GM19043 (cell line): ENCODE results near the gene MFSD6L.

Experiments used
- ATAC-seq: cut with Tn5 transposase; IDR thresholded peaks from one replicate; pipeline ENCODE4 v1.9.1; 2021; ENCODE audit warnings: low read depth; ENCODE audit not compliant: unreplicated experiment

MFSD6L gene

DNA sequence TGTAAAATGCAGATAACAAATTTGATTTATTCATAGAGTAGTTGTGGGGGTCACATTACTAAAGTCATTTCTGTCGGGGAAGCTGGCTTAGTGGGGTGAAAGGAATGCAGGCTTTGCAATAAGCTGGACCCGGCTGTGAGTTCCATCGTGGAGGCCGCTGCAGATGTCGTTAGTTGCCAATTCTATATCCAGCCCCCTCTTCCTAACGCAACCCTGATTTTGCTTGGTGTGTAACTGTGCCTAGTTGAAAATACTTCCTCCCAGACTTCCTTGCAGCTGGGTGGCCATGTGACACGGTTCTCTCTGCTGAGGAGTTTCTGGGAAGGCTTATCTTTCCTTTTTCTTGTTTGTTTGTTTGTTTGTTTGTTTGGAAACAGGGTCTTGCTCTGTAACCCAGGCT lies 4.5 kb downstream of the MFSD6L start:
- ATAC-seq, result no peak

- no peak for ATAC-seq
These were observed 5.5 kb downstream of the MFSD6L start for GRCh38 chr17:8793649-8794048.

GRCh38 chr17:8792646-8793045 lies 6.5 kb downstream of the MFSD6L start:
- no peak for ATAC-seq

DNA sequence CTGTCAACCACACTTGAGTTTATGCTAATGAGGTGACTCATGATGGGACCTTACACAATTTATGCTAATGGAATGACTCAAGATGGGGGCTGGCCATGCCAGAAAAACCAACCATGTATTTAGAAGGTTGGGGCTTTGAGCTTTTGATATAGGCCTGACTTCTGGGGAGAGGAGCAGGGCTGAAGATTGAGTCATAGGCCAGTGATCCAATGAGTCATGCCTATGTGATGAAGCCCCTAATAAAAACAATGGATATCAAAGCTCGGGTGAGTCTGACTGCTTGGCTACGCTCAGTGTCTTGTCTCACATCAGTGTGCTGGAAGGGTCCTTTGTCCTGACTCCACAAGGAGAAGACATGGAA lies 7.3 kb downstream of the MFSD6L start:
- ATAC-seq, result no peak

- ATAC-seq, result no peak
These were observed 7.8 kb downstream of the MFSD6L start for GRCh38 chr17:8791248-8791909.

DNA sequence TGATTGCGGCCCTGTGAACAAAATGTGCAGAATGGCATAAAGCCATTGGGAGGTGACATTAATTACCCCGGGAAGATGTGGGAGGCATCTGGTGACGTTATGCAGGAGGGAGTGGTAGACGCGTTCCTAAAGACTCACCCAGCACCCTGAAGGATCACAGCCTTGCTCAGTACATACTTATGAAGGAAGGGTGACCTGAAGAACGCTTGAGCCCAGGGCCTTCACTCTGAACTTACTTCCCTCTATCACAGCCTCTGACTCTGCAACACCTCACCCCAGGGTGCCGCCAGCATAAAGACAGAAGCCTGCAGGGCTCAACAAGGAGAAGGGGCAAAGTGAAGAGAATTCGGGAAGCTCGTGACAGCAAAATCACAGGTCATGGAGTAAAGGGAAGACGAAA lies 9.4 kb downstream of the MFSD6L start:
- no peak for ATAC-seq

DNA sequence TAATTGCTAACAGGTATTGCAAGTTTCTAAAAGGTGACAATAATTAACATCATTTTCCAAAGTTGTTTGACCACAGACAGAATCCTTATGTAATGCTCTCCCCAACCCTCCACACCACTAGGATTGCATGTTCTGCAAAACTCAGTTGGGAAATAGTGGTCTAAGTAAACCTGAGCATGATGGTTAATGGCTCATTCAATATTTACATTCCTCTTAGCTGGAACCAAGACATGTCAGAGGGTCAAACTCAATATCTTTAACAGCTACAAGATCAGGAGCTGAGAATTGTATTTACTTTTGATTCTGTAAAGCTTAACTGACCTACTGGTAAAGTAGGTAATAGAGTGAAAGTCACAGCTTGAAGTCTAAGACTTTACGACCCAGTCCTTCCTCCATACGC lies 10.2 kb downstream of the MFSD6L start:
- ATAC-seq, result no peak

GRCh38 chr17:8785547-8786413 lies 13.4 kb downstream of the MFSD6L start:
- ATAC-seq, result no peak

DNA sequence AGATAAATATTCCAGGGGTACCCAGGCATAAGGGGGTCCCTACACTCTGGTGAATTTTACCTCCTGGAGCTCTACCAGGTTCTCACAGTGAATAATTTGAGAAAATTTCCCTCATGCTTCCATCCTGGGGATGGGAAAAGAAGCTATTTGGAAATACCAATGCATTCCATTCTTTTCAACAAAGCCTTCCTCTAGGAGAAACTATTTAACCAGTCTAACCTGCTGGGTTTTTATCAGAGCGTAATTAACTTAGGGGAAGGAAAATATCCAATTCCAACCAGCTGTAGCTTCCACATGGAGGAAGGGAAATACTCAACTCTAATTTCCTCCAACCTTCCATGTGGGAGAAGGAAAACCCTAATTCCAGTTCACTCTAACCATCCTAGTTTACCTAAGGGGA lies 17.0 kb downstream of the MFSD6L start:
- ATAC-seq, result no peak

GRCh38 chr17:8781776-8782175 lies 17.4 kb downstream of the MFSD6L start:
- ATAC-seq, result no peak

- no peak for ATAC-seq
These were observed 22.3 kb downstream of the MFSD6L start for GRCh38 chr17:8776881-8777280.

- no peak for ATAC-seq
These were observed 22.9 kb downstream of the MFSD6L start for GRCh38 chr17:8776248-8776647.

DNA sequence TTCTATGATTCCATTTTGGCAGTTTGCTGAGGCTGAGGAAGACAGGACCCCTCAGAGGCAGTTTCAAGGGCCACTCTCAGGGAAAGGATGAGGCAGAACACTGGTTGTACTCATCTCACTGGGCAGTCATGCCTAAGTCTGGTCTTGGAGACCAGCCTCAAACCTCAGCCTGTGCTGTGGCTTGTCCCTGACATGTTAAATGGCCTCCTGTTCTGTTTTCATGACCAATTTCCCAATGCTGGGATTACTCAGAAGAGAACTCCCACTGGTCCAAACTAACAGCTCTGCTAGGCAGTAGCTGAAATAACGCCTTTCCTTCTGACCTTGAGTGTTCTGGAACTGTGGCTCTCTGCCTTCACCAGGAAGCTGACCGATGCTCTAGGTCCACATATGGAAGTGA lies 32.4 kb downstream of the MFSD6L start:
- ATAC-seq, result no peak

GRCh38 chr17:8762012-8762411 lies 37.2 kb downstream of the MFSD6L start:
- ATAC-seq, result no peak

DNA sequence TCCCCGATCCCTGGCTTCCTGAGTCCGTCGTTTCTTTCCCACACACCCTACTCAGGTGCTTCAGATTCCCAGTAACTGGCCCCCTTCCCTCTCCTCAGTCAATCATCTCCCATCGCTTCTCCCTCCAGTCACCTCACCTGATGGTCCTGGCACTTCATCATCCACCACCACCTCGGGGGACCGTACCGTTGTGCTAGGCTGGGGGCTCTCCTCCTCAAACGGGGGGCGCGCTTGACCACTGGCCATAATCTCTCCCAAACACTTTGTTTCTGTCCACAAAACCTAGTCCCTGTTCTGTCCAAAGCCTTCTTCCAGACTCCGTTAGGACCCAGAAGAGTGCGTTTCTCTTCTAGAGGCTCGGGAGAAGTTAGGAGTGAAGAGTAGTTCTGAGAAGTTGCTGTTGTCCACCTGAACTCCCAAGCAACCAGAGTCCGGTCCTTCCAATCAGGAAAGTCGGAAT lies 41.0 kb downstream of the MFSD6L start, which contains the start of gene SPDYE4:
TSS of gene SPDYE4 (minus strand) at position 410 of the 460 bp plus-strand sequence. CDS start at position 246, 164 bp downstream.
- no peak for ATAC-seq

- ATAC-seq, result no peak
These were observed 42.0 kb downstream of the MFSD6L start for GRCh38 chr17:8757189-8757588.

DNA sequence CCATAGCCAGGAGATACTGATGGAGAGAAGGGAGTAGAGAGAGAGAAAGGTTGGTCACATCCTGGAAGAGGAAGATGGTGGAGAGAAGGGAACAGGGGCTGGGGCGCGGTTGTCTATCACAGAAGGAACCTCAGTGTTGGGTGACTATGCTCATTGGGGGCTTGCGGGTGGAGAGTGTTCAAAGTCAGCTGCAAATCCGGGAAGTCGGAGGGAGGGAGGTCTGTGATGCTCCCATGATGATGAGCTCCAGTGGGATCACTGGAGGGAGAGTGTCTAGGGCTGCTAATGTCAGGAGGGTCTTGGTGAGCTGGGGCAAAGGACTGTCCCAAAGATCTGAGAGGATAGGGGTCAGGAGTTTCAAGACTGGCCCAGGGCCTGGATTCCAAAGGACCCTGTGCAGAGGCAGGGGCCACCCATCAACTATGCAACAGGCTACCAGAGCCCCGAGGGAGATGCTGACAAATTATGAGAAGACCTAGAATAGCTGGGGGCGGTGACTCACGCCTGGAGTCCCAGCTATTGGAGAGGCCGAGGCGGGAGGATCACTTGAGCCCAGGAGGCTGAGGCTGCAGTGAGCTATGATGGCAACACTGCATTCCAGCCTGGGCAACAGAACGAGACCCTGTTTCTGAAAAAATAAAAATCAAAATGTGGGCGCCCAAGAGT lies 43.4 kb downstream of the MFSD6L start:
- ATAC-seq, result no peak

GRCh38 chr17:8754890-8755289 lies 44.3 kb downstream of the MFSD6L start:
- no peak for ATAC-seq

DNA sequence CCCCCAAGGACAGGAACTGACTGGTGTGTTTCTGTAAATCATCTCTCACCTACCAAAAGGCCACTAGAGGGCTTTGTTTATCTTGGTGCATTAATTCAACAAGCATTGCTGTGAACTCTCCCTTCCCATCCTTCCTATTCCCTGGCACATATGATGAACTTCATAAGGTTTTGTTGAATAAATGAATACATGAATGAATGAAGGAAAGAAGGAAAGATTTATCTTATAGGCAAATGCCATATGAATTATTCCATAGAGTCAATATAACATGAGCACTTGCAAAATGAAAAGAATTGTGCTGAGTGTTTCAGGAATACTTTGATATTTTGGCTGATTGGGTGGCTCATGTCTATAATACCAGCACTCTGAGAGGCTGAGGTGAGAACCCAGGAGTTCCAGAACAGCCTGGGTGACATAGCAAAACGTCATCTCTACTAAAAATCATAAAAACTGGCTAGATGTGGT lies 45.2 kb downstream of the MFSD6L start:
- no peak for ATAC-seq

- ATAC-seq, result no peak
These were observed 45.8 kb downstream of the MFSD6L start for GRCh38 chr17:8753136-8753975.
